VCaP (cell line): Measurements from ENCODE around the gene PAM16.

ENCODE experiments used
- H3K27ac ChIP-seq: fragments of 450-650 bp; 2 replicates; pipeline ENCODE4 v1.5.1; 2017
- CTCF ChIP-seq: fragments of 450-650 bp; conservative IDR thresholded peaks from 2 replicates; pipeline ENCODE4 v1.5.1; 2017; ENCODE audit warnings: mild to moderate bottlenecking, moderate library complexity

The PAM16 gene

GRCh38 chr16:4358831-4359561 lies 7.9 kb upstream of the PAM16 start:
- peak; percentile 80 for TF ChIP-seq CTCF
- no peak overlapping the region for H3K27ac ChIP-seq

DNA sequence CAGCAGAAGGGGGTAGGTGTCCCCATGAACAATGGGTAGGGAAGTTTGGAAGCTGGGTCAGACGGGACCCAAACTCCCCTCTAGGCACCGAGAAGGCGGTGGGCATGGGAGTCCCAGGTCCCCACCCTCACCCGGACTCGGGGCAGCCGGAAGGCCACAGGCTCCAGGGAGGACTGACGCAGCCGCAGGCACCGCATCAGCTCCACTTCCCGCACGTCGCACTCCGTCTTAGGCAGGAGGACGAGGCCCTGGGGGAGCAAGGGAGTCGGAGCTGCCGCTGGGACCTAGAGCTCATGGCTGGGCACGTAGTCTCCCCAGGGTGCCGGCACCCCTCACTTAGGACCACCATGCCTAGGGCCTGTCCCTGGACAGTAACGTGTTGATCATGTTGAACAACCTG lies 7.1 kb upstream of the PAM16 start:
- no peak for TF ChIP-seq CTCF
- H3K27ac ChIP-seq = no peak overlapping the region

DNA sequence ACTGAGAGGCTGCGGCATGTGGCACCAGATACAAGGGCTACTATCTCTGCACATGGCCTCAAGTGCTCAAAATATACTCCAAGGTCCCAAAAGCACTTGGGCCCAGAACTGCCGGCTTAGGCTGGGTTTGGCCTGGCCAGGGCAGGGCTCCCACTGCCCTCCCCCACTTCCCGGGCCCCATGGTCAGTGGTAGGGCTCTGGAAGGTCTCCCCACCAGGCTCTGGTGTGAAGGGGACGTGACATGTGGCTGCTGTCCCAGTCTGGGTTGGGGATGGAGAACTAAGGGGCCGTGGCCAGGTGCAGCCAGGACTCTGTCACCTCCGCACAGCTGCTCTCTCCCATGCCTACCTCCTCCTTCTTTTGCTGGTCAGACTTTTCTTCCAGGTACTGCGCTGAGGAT lies 5.7 kb upstream of the PAM16 start:
- no peak for TF ChIP-seq CTCF
- H3K27ac ChIP-seq = no peak overlapping the region

DNA sequence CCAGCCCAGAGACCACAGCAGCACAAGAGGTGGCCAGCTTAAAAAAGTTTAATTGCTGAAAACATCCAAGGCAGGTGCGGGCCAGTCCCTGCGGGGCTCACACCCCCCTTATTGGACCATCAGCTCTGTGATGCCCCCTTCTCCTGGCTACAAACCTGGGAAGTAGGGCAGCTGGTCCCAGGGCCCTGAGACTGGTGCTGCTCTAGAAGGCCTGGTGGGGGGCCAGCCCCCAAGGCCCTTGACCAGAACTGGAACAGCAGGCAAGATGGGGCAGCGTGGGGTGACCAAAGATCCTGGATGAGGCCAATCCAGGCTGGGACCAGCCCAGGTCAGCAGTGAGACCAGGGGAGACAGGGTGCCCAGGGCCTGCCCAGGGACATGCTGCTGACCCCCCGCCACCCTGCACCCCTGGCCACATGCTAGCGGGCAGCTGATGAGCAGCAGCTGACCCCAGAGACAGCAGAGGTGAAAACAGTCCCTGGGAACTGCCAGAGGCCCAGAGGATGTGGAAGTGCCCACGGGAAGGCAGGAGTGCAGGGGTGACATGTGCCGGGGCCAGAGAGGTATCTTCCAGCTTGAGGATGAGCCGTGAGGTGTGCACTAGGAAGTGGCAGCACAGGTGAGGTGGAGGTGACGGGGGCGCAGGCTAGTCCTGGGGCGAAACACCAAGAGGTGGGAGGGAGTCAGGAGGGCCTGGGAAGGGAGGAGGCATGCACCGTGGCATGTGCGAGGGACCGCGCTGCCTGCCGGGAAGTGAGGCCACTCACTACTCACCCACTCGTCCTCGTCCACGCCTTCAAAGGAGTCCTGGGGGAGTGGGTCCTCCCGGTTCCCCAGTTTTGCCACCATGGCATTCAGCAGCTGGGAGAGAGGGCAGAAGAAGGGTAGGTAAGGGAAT lies 3.6 kb upstream of the PAM16 start:
- TF ChIP-seq CTCF = no peak
- no peak overlapping the region for H3K27ac ChIP-seq

GRCh38 chr16:4353675-4354074 lies 2.6 kb upstream of the PAM16 start:
- H3K27ac ChIP-seq = no peak overlapping the region
- no peak for TF ChIP-seq CTCF

DNA sequence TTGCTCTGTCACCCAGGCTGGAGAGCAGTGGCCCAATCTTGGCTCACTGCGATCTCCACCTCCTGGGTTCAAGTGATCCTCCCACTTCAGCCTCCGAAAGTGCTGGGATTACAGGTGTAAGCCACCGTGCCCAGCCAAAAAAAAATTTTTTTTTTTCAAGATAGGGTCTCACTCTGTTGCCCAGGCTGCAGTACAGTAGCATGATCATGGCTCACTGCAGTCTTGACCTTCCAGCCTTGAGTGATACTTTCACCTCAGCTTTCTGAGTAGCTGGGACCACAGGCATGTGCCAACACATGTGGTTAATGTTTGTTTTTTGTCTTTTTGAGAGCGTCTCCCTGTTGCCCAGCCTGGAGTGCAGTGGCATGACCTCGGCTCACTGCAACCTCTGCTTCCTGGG lies 1.7 kb upstream of the PAM16 start:
- no peak overlapping the region for H3K27ac ChIP-seq
- no peak for TF ChIP-seq CTCF

GRCh38 chr16:4351880-4352279 lies 759 bp upstream of the PAM16 start:
- TF ChIP-seq CTCF = no peak
- peak overlapping the region; percentile 78; the same call in 1 of the 2 replicates for H3K27ac ChIP-seq
